Measurements from ENCODE around the gene ISL2. TPM values are rescaled to one million over a fixed set of nuclear protein-coding genes. Genes with fewer than 3 reads are reported as not detected.

Gene ISL2
- total RNA-seq, 1 experiment from 2014 or later, result 4.0 TPM

- no peak overlapping the region for H3K4me3 ChIP-seq
- no peaks in the 10 kb centered on the region for H3K36me3 ChIP-seq
- no peak for DNase-seq (ENCODE audit: low read depth in 1 of 2, low spot score in 2 of 2)
These were observed 46.6 kb downstream of the ISL2 start for GRCh38 chr15:76382987-76383728.

GRCh38 chr15:76384409-76384808 is 47.8 kb downstream of the ISL2 start:
- no peaks in the 10 kb centered on the region for H3K36me3 ChIP-seq
- H3K4me1 ChIP-seq (replicated peaks), result peaks cover 7% of the 10 kb centered on the region
- no peaks in the 10 kb centered on the region for H3K27me3 ChIP-seq (replicated peaks)
- H3K27ac ChIP-seq, result no peak overlapping the region
- no peak for DNase-seq (ENCODE audit: low read depth in 1 of 2, low spot score in 2 of 2)
- no peaks in the 10 kb centered on the region for H3K9me3 ChIP-seq (replicated peaks)
- no peak overlapping the region for H3K4me3 ChIP-seq

More at GRCh38 chr15:76382987-76383728, 46.6 kb downstream of the ISL2 start:
- Histone ChIP-seq H3K27ac (no peak overlapping the region), H3K9me3 (replicated peaks) (no peaks in the 10 kb centered on the region), H3K27me3 (replicated peaks) (no peaks in the 10 kb centered on the region), H3K4me1 (replicated peaks) (peaks cover 7% of the 10 kb centered on the region)

- DNase-seq (ENCODE audit: low read depth in 1 of 2, low spot score in 2 of 2), result no peak
- Histone ChIP-seq H3K9me3 (replicated peaks) (no peaks in the 10 kb centered on the region), H3K27ac (no peak overlapping the region), H3K4me1 (replicated peaks) (no peaks in the 10 kb centered on the region), H3K27me3 (replicated peaks) (no peaks in the 10 kb centered on the region), H3K36me3 (no peaks in the 10 kb centered on the region), H3K4me3 (no peak overlapping the region)
These were observed 49.6 kb downstream of the ISL2 start for GRCh38 chr15:76386178-76386577.

GRCh38 chr15:76386926-76387325 is 50.4 kb downstream of the ISL2 start:
- Histone ChIP-seq H3K9me3 (replicated peaks) (no peaks in the 10 kb centered on the region), H3K27ac (no peak overlapping the region), H3K4me3 (no peak overlapping the region), H3K36me3 (no peaks in the 10 kb centered on the region), H3K27me3 (replicated peaks) (no peaks in the 10 kb centered on the region), H3K4me1 (replicated peaks) (no peaks in the 10 kb centered on the region)
- DNase-seq (ENCODE audit: low read depth in 1 of 2, low spot score in 2 of 2), result no peak

- no peak for DNase-seq (ENCODE audit: low read depth in 1 of 2, low spot score in 2 of 2)
- Histone ChIP-seq H3K9me3 (replicated peaks) (no peaks in the 10 kb centered on the region), H3K4me1 (replicated peaks) (no peaks in the 10 kb centered on the region), H3K27ac (no peak overlapping the region), H3K27me3 (replicated peaks) (no peaks in the 10 kb centered on the region), H3K36me3 (no peaks in the 10 kb centered on the region), H3K4me3 (no peak overlapping the region)
These were observed 54.0 kb downstream of the ISL2 start for GRCh38 chr15:76390571-76390970.

- Histone ChIP-seq H3K9me3 (replicated peaks) (no peaks in the 10 kb centered on the region), H3K36me3 (no peaks in the 10 kb centered on the region), H3K27ac (no peak overlapping the region), H3K27me3 (replicated peaks) (no peaks in the 10 kb centered on the region), H3K4me1 (replicated peaks) (no peaks in the 10 kb centered on the region), H3K4me3 (no peak overlapping the region)
- no peak for DNase-seq (ENCODE audit: low read depth in 1 of 2, low spot score in 2 of 2)
These were observed 54.7 kb downstream of the ISL2 start for GRCh38 chr15:76391309-76391708.

GRCh38 chr15:76391847-76392246 is 55.3 kb downstream of the ISL2 start:
- H3K4me3 ChIP-seq, result no peak overlapping the region
- no peaks in the 10 kb centered on the region for H3K9me3 ChIP-seq (replicated peaks)
- H3K4me1 ChIP-seq (replicated peaks), result no peaks in the 10 kb centered on the region
- no peak overlapping the region for H3K27ac ChIP-seq
- no peak for DNase-seq (ENCODE audit: low read depth in 1 of 2, low spot score in 2 of 2)
- no peaks in the 10 kb centered on the region for H3K36me3 ChIP-seq
- no peaks in the 10 kb centered on the region for H3K27me3 ChIP-seq (replicated peaks)

Other genes with a start within 250 kb of the ISL2 start
- 125 and 203 TPM in 2 replicates for gene ETFA, start 25.3 kb upstream of the ISL2 start, total RNA-seq (2014; rRNA removed; shearing (Covaris generic))